DMS153 (cell line): Measurements from ENCODE around the gene FASTK.

Source experiments
- DNase-seq: peaks from one replicate; lab custom pipeline; 2025; lab: John Stamatoyannopoulos, UW

Gene FASTK

GRCh38 chr7:151064454-151064853, 16.2 kb downstream of the FASTK start:
- no peak for DNase-seq

DNA sequence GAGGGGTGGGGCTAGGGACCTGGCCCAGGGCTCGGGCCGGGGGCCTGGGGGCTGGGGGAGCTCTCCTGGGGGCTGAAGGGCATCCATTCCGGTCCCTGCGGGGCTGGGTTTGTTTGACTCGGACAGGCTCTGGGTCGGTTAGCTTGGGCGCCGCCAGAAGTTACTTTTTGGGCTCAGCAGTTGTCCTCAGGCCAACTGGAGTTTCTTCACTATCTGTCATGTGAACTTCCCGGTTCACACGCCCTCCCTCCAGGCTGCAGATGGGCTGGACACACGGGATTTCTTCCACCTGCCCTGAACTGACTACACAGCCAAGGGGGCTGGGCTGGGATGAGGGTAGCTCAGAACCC, 17.4 kb downstream of the FASTK start:
- DNase-seq: no peak

GRCh38 chr7:151062399-151063211, 18.0 kb downstream of the FASTK start:
- peak; percentile 1 for DNase-seq

DNA sequence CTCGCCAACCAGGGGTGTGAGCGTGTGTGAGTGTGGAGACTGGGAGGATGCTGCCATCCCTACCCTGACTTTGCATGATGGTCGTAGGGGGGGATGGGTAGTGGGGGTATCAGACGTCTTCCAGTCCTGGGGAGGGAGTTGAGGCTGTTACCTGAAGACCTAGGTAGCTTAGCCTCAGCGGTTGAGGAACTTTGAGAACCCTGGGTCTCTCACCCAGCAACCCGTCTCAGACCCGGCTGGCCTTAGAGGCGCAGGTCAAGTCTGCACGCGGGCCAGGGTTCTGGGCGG, 18.6 kb downstream of the FASTK start:
- no peak for DNase-seq

GRCh38 chr7:151061213-151062110, 19.1 kb downstream of the FASTK start:
- DNase-seq: no peak

GRCh38 chr7:151060416-151061212, 20.0 kb downstream of the FASTK start:
- DNase-seq: no peak

DNA sequence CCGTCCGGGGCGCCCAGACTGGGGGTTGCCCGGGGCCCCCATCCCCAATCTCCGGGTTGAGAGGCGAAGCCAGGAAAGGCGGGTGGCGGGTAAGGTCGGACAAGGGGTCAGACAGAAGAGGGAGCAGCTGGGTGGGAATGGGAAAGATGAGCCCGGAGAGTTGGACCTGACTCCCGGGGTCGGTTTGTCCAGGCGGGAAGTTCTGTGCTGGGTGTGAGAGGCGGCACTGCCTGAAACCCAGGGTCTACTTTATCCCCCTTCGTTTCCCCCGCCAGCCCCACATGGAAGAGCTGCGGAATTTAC, 20.5 kb downstream of the FASTK start:
- DNase-seq: no peak

GRCh38 chr7:151059367-151060112, 21.1 kb downstream of the FASTK start, which contains the start of gene SLC4A2:
TSS of gene SLC4A2 (plus strand) at chr7:151059589. CDS start at chr7:151061988, 2,399 bp downstream.
- peak; percentile 8 for DNase-seq

DNA sequence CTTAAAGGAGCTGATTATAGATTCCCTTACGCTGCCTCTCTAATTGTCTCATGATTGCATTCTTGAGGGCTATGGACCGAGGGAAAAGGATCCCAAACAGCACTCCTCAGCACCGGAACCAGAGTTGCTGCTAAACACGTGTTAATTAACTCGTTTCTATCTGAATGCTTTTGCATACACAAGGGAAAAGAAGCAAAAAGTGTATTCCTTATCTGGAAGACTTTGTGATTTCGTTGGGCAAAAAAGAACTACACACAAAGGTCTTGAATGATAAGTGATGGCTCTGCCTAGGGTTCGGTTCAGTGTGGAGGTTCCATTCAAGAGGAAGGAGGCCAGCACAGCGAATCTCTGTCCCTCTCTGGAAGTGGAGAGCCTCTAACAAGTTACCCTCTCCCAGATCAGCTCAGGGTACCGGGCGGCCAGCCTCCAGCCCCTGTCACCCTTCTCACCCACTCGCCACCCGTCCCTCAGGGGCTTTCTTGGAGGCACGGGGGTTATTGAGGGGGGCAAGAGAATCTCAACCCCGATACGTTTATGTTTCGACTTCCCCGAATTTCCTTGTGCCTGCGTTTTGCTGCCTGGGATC, 21.7 kb downstream of the FASTK start:
- no peak for DNase-seq

DNA sequence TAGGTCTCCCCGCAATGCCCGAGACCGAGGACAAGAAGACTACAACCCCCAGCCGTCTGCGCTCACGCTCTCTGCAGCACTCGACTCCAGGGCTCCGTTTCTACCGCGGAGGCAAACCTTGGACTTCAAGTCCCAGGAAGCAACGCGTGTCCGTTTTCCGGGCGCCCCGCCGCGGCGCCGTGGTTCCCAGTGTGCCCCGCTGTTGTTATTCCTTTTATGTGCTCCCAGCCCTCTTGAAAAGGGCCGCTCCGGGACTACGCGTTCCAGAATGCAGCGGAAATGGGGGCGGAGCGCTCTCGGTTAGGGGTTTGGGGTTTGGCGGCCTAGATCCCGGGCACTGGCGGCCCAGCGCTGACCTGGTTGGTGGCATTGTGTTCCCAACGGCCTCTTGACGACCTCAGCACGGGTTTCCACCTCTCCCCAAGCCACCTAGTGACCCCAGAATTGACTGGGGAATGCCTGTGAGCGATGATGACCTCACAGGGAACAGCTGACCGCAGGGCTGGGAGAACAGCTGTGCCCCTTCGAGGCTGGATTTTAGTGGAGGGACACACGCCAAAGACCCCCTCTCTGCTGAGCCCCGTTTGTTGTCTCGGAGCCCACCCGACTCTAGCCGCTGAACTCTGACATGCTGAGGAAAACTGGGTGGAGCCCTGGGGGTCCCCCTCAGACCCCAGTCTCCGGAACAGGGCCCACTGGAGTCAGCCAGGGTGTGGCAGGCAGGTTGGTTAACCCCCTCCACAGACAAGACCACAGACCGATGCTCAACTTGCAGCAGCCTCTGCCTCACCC, 22.4 kb downstream of the FASTK start:
- DNase-seq: peak; percentile 100

DNA sequence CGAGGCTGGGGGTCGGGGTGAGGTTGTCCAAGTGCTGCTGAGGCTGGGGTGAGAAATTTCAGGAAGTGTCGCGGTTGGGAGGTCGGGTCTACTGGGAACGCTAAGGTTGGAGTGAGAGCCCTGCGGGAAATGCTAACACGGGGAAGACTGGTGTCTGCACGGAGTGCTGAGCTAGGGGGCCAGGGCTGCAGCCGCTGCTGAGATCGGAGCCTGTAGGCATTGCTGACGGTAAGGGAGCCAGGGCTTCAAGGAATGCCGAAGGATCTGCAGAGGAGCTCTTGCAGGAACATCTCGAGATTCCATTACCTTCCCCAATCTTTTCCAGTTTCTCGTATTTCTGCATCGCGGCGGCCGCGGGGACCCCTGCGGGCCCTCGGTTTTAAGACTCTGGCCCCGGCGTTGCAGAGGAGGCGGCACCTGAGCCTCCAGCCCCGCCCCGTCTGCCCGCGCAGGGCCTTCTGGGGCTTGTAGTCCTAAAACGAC, 23.1 kb downstream of the FASTK start, which contains the start of gene CDK5:
Gene CDK5 (minus strand): TSS at position 392 of the 483 bp plus-strand sequence. CDS start 49 bp downstream, at position 343.
- no peak for DNase-seq

- DNase-seq: no peak
Observed at GRCh38 chr7:151056666-151057505, 23.7 kb downstream of the FASTK start.

DNA sequence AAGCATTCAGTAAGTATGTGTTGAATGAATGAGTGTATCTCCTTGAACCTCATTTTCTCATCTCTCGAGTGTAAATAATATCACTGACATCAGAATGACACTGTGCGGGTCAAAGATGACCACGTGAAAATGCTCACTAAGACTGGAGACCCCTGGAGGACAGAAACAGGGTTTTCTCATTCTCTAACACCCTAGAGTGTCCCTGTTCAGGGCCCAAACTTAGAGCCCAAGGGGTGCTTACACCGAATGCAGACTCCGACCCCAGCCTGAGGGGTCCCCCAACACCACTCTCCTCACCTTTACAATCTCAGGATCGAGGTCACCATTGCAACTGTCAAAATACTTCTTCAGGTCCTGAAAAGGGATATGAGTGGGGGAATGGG, 24.3 kb downstream of the FASTK start:
- DNase-seq: no peak

DNA sequence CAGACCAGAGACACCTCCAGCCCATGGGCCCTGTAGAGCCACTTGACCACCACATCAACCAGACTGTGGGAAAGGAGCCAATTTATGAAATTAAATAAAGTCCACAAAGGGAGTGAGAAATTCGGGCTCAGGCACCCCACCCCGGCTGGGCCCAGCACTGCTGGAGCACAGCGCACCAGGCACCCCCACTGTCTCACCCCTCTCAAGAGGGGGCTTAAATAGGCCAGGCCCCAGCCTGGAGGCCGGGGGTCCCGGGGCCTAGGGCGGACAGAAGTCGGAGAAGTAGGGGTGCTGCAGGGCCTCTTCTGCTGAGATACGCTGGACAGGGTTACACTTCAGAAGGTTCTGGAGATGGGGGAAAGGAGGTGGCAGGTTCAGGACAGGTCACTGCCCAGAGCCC, 26.9 kb downstream of the FASTK start:
- DNase-seq: no peak

GRCh38 chr7:151053096-151053495, 27.5 kb downstream of the FASTK start:
- DNase-seq: no peak

DNA sequence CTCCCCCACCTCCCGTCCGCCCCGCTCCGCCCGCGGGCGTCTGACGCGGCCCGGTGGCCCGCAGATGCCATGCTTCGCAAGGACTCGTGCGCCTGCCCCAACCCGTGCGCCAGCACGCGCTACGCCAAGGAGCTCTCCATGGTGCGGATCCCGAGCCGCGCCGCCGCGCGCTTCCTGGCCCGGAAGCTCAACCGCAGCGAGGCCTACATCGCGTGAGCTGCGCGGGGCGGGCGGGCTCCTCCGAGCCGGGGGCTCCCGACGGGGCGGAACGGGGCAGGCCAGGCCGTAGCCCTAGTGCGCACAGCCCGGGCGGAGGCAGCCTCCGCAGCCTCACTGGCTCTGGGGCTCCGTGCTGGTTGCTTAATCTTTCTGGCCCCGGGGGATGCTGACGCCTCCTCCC, 29.5 kb downstream of the FASTK start:
- DNase-seq: no peak

- no peak for DNase-seq
Observed at GRCh38 chr7:151048911-151049463, 31.6 kb downstream of the FASTK start.

GRCh38 chr7:151047976-151048815, 32.4 kb downstream of the FASTK start, which contains the start of gene ASIC3:
TSS of gene ASIC3 (plus strand) at chr7:151048531. CDS start at chr7:151048886, 355 bp downstream.
- DNase-seq: no peak
